IMR-90 (cell line): ENCODE measurements around the gene SNED1.

Experiments used
- CEBPB ChIP-seq: IDR thresholded peaks from 2 replicates; pipeline ENCODE4 v1.6.1; 2012; ENCODE audit warnings: low read depth, low read length, improper control_type of control experiment
- MAFK ChIP-seq: IDR thresholded peaks from 2 replicates; pipeline ENCODE4 v1.6.1; 2012; ENCODE audit warnings: low read depth, low read length, improper control_type of control experiment
- POLR2A ChIP-seq: IDR thresholded peaks from 2 replicates; pipeline ENCODE4 v1.6.1; 2012; ENCODE audit warnings: mild to moderate bottlenecking, low read depth, low read length
- RAD21 ChIP-seq: IDR thresholded peaks from 2 replicates; pipeline ENCODE4 v1.6.1; 2012; ENCODE audit warnings: low read length, improper control_type of control experiment
- RCOR1 ChIP-seq: IDR thresholded peaks from 2 replicates; pipeline ENCODE4 v1.6.1; 2012; ENCODE audit warnings: mild to moderate bottlenecking, low read length, improper control_type of control experiment; ENCODE audit not compliant: insufficient replicate concordance
- RFX5 ChIP-seq: IDR thresholded peaks from 2 replicates; pipeline ENCODE4 v1.8.0; 2012; ENCODE audit warnings: low read depth, mild to moderate bottlenecking, low read length, moderate library complexity
- TF ChIP-seq, protein P1 (sequence below): conservative IDR thresholded peaks from 2 replicates; pipeline ENCODE4 v1.5.1; 2012; ENCODE audit warnings: mild to moderate bottlenecking, low read depth, low read length, improper control_type of control experiment

DNA sequence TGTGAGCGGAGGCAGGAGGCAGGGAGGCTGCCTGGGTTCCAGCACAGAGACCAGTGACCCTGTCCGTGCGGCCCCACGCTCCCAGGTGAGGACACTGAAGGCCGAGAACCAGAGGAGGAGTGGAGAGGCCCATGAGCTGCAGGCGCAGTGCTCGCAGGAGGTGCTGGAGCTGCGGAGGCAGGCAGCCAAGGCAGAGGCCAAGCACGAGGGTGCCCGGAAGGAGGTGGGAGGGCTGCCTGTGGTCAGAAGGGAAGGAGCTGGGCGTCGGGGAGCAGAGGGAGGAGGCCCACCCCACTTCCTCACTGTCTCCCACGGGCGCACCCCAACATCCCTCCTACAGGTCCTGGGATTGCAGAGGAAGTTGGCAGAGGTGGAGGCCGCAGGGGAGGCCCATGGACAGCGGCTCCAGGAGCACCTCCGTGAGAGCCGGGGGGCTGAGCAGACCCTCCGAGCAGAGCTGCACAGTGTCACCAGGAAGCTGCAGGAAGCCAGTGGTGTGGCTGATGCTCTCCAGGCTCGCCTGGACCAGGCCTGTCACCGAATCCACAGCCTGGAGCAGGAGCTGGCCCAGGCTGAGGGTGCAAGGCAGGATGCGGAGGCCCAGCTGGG lies 33.0 kb upstream of the SNED1 start:
- TF ChIP-seq, protein P1, sequence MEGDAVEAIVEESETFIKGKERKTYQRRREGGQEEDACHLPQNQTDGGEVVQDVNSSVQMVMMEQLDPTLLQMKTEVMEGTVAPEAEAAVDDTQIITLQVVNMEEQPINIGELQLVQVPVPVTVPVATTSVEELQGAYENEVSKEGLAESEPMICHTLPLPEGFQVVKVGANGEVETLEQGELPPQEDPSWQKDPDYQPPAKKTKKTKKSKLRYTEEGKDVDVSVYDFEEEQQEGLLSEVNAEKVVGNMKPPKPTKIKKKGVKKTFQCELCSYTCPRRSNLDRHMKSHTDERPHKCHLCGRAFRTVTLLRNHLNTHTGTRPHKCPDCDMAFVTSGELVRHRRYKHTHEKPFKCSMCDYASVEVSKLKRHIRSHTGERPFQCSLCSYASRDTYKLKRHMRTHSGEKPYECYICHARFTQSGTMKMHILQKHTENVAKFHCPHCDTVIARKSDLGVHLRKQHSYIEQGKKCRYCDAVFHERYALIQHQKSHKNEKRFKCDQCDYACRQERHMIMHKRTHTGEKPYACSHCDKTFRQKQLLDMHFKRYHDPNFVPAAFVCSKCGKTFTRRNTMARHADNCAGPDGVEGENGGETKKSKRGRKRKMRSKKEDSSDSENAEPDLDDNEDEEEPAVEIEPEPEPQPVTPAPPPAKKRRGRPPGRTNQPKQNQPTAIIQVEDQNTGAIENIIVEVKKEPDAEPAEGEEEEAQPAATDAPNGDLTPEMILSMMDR: no peak
- TF ChIP-seq RFX5 (no peak), RAD21 (no peak), POLR2A (no peak), CEBPB (no peak), RCOR1 (no peak), MAFK (no peak)
